ENCODE data around the gene RPTOR.

RPTOR gene

DNA sequence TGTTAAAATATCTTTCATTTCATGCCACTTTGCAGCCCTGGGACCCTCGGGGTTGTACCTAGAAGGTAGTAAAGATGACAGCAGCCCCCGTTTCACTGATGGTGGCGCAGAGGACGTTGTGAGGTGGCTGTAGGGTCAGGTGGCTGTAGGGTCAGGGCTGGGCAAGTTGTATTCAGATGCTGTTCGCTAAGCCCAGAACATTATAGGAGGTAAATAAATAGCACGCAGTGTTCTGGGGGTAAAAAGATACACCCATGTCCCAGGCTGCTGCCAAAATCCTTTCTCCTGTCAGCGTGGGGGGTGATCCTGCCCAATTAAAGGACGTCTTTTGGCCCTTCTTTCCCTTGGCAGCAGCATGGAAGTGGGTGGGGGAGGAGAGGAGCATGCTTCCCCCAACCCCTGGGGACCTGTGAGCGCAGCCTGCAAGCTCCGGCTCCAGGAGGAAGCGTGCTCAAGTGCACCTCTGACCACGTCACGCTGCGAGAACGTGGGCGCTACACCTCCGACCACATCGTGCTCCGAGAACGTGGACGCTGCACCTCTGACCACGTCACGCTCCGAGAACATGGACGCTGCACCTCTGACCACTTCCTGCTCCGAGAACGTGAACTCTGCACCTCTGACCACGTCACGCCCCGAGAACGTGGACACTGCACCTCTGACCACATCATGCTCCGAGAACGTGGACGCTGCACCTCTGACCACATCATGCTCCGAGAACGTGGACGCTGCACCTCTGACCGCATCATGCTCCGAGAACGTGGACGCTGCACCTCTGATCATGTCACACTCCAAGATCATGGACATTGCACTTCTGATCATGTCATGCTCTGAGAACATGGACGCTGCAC is 182.1 kb downstream of the RPTOR start:
- ChIA-PET CTCF (interaction anchor here (0.9 kb wide), 1 partner anchor 12 kb away, joined by 3 read pairs; no protein-coding TSS in a partner anchor), POLR2A (no interaction called here)
- DNase-seq (ENCODE audit: extremely low spot score) = no peak
- TF ChIP-seq, protein P1, sequence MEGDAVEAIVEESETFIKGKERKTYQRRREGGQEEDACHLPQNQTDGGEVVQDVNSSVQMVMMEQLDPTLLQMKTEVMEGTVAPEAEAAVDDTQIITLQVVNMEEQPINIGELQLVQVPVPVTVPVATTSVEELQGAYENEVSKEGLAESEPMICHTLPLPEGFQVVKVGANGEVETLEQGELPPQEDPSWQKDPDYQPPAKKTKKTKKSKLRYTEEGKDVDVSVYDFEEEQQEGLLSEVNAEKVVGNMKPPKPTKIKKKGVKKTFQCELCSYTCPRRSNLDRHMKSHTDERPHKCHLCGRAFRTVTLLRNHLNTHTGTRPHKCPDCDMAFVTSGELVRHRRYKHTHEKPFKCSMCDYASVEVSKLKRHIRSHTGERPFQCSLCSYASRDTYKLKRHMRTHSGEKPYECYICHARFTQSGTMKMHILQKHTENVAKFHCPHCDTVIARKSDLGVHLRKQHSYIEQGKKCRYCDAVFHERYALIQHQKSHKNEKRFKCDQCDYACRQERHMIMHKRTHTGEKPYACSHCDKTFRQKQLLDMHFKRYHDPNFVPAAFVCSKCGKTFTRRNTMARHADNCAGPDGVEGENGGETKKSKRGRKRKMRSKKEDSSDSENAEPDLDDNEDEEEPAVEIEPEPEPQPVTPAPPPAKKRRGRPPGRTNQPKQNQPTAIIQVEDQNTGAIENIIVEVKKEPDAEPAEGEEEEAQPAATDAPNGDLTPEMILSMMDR (IDR thresholded peaks at IDR 0.05; ENCODE audit: control extremely low read depth, extremely low read depth, low read depth, missing control alignments) = no peak

DNA sequence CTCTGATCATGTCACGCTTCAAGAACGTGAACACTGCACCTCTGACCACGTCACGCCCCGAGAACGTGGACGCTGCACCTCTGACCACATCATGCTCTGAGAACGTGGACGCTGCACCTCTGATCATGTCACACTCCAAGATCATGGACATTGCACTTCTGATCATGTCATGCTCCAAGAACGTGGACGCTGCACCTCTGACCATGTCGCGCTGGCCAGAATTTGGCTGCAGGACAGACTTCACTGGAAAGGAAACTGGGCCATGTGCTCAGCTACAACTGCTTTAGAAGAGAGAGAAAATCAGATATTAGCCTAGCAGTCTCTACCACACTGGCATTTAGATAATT is 182.7 kb downstream of the RPTOR start:
- TF ChIP-seq, protein P1 (IDR thresholded peaks at IDR 0.05; ENCODE audit: control extremely low read depth, extremely low read depth, low read depth, missing control alignments) = no peak
- POLR2A ChIA-PET = no interaction called here
- CTCF ChIA-PET = interaction anchor here (0.9 kb wide), 1 partner anchor 11 kb away, joined by 3 read pairs; no protein-coding TSS in a partner anchor
- DNase-seq (ENCODE audit: extremely low spot score) = no peak

DNA sequence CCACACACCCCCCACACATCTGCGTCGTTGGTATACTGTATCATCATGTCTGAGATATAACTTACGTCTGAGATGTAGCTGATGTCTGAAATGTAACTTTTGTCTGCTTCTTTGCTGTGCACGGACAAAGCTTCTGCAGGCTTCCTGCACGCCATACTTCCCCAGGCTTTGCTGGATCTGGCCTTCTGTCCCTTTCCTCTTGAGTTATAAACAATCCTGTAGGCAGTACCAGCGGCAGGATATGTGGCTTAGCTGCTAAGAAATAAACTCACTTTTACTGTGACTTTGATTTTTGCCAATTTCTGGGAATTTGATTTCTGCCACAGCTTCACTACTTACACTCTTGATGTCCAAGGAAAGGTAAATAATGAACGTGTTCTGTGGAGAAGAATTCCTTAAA is 184.4 kb downstream of the RPTOR start:
- ChIA-PET CTCF (interaction anchor here (0.6 kb wide), 1 partner anchor 170 kb away, joined by 4 read pairs; no protein-coding TSS in a partner anchor), POLR2A (no interaction called here)
- DNase-seq (ENCODE audit: extremely low spot score) = no peak
- TF ChIP-seq, protein P1 (IDR thresholded peaks at IDR 0.05; ENCODE audit: control extremely low read depth, extremely low read depth, low read depth, missing control alignments) = no peak

DNA sequence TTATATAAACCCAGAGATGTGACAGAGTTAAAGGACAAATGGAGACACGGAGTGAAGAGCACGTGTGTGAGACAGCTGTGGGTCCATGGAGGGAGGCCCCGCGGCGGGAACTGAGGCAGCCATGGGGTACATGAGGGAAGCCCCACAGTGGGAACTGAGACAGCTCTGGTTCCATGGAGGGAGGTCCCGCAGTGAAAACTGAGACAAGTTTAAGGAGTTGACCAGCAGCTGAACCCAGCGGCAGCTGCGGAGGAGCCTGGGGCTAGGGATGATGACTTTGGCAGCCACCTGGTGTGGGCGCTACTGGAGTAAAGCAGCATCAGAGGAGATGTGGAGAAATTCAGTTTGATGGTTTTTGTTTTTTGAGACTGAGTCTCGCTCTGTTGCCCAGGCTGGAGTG is 185.1 kb downstream of the RPTOR start:
- POLR2A ChIA-PET = no interaction called here
- DNase-seq (ENCODE audit: extremely low spot score) = no peak
- TF ChIP-seq, protein P1 (IDR thresholded peaks at IDR 0.05; ENCODE audit: control extremely low read depth, extremely low read depth, low read depth, missing control alignments) = no peak
- CTCF ChIA-PET = no interaction called here

DNA sequence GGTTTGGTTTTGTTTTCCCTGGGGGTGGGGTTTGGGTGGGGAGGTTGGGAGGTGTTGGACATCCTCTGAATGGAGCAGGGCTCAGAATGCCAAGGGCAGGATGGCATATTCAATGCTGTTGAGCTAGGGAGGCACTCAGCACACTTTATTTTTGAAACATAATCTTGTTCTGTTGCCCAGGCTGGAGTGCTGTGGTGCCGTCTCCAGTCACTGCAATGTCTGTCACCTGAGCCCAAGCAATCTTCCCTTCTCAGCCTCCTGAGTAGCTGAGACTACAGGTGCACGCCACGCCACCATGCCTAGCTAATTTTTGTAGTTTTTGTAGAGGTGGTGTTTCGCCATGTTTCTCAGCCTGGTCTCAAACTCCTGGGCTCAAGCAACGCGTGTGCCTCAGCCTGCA is 186.1 kb downstream of the RPTOR start:
- ChIA-PET CTCF (no interaction called here), POLR2A (interaction anchor here (0.6 kb wide), 1 partner anchor 305 kb away, joined by 9 read pairs; no protein-coding TSS in a partner anchor)
- TF ChIP-seq, protein P1 (IDR thresholded peaks at IDR 0.05; ENCODE audit: control extremely low read depth, extremely low read depth, low read depth, missing control alignments) = no peak
- no peak for DNase-seq (ENCODE audit: extremely low spot score)

DNA sequence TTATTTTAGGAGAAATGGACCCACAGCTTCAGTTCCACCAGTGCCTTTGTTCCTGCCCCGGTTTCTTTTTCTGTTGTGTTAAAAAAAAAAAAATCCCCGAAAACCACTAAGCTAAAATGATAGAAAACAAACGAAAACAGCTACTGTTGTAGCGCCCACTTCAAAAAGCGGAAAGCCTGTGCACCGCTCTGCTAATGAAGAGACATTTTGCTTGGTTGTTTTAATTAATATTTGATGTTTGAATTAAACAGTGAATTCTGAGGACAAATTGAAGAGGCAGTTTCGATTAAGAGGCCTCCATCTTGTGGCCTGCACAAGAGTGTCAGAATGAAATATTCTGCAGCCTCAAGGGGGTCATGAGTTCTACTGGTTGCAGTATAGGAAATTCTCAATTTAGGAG is 186.7 kb downstream of the RPTOR start:
- CTCF ChIA-PET = no interaction called here
- no peak for DNase-seq (ENCODE audit: extremely low spot score)
- TF ChIP-seq, protein P1 (IDR thresholded peaks at IDR 0.05; ENCODE audit: control extremely low read depth, extremely low read depth, low read depth, missing control alignments) = no peak
- POLR2A ChIA-PET = interaction anchor here (0.6 kb wide), 1 partner anchor 305 kb away, joined by 9 read pairs; no protein-coding TSS in a partner anchor

Data from GM10248 (cell line).